ENCODE measurements around the gene STEAP3.

The STEAP3 gene

GRCh38 chr2:119221609-119222008, 2.0 kb upstream of the STEAP3 start:
- TF ChIP-seq JUND (IDR thresholded peaks at IDR 0.05; ENCODE audit: low read depth) = no peak
- DNase-seq (ENCODE audit: low read depth in 1 of 2, low spot score in 1 of 2) = no peak
- in situ Hi-C loops (cut with HindIII; ENCODE audit: low pct_unique_long_range_greater_than_20kb, low sequenced_read_pairs) = no loop called here

GRCh38 chr2:119222213-119222612, 1.4 kb upstream of the STEAP3 start:
- no peak for DNase-seq (ENCODE audit: low read depth in 1 of 2, low spot score in 1 of 2)
- in situ Hi-C loops (cut with HindIII; ENCODE audit: low pct_unique_long_range_greater_than_20kb, low sequenced_read_pairs) = no loop called here
- no peak for TF ChIP-seq JUND (IDR thresholded peaks at IDR 0.05; ENCODE audit: low read depth)

GRCh38 chr2:119222863-119223520, 642 bp upstream of the STEAP3 start:
- in situ Hi-C loops (cut with HindIII; ENCODE audit: low pct_unique_long_range_greater_than_20kb, low sequenced_read_pairs) = no loop called here
- no peak for DNase-seq (ENCODE audit: low read depth in 1 of 2, low spot score in 1 of 2)
- no peak for TF ChIP-seq JUND (IDR thresholded peaks at IDR 0.05; ENCODE audit: low read depth)

GRCh38 chr2:119224391-119225104, 914 bp downstream of the STEAP3 start:
- DNase-seq (ENCODE audit: low read depth in 1 of 2, low spot score in 1 of 2) = no peak
- in situ Hi-C loops (cut with HindIII; ENCODE audit: low pct_unique_long_range_greater_than_20kb, low sequenced_read_pairs) = no loop called here
- TF ChIP-seq JUND (IDR thresholded peaks at IDR 0.05; ENCODE audit: low read depth) = no peak

- in situ Hi-C loops (cut with HindIII; ENCODE audit: low pct_unique_long_range_greater_than_20kb, low sequenced_read_pairs) = no loop called here
- no peak for TF ChIP-seq JUND (IDR thresholded peaks at IDR 0.05; ENCODE audit: low read depth)
- no peak for DNase-seq (ENCODE audit: low read depth in 1 of 2, low spot score in 1 of 2)
Measured at GRCh38 chr2:119225105-119225865, 1.7 kb downstream of the STEAP3 start.

- no peak for TF ChIP-seq JUND (IDR thresholded peaks at IDR 0.05; ENCODE audit: low read depth)
- no peak for DNase-seq (ENCODE audit: low read depth in 1 of 2, low spot score in 1 of 2)
- in situ Hi-C loops (cut with HindIII; ENCODE audit: low pct_unique_long_range_greater_than_20kb, low sequenced_read_pairs) = no loop called here
Measured at GRCh38 chr2:119225926-119226325, 2.3 kb downstream of the STEAP3 start.

- in situ Hi-C loops (cut with HindIII; ENCODE audit: low pct_unique_long_range_greater_than_20kb, low sequenced_read_pairs) = no loop called here
- no peak for DNase-seq (ENCODE audit: low read depth in 1 of 2, low spot score in 1 of 2)
- no peak for TF ChIP-seq JUND (IDR thresholded peaks at IDR 0.05; ENCODE audit: low read depth)
Measured at GRCh38 chr2:119227346-119227745, 3.7 kb downstream of the STEAP3 start.

GRCh38 chr2:119228136-119228535, 4.5 kb downstream of the STEAP3 start:
- in situ Hi-C loops (cut with HindIII; ENCODE audit: low pct_unique_long_range_greater_than_20kb, low sequenced_read_pairs) = no loop called here
- no peak for DNase-seq (ENCODE audit: low read depth in 1 of 2, low spot score in 1 of 2)

GRCh38 chr2:119228964-119229363, 5.3 kb downstream of the STEAP3 start:
- in situ Hi-C loops (cut with HindIII; ENCODE audit: low pct_unique_long_range_greater_than_20kb, low sequenced_read_pairs) = no loop called here
- no peak for TF ChIP-seq JUND (IDR thresholded peaks at IDR 0.05; ENCODE audit: low read depth)
- no peak for DNase-seq (ENCODE audit: low read depth in 1 of 2, low spot score in 1 of 2)

More at GRCh38 chr2:119228136-119228535, 4.5 kb downstream of the STEAP3 start:
- no peak for TF ChIP-seq JUND (IDR thresholded peaks at IDR 0.05; ENCODE audit: low read depth)

- DNase-seq (ENCODE audit: low read depth in 1 of 2, low spot score in 1 of 2) = no peak
- in situ Hi-C loops (cut with HindIII; ENCODE audit: low pct_unique_long_range_greater_than_20kb, low sequenced_read_pairs) = no loop called here
- TF ChIP-seq JUND (IDR thresholded peaks at IDR 0.05; ENCODE audit: low read depth) = no peak
Measured at GRCh38 chr2:119229716-119230115, 6.1 kb downstream of the STEAP3 start.

- in situ Hi-C loops (cut with HindIII; ENCODE audit: low pct_unique_long_range_greater_than_20kb, low sequenced_read_pairs) = no loop called here
- DNase-seq (ENCODE audit: low read depth in 1 of 2, low spot score in 1 of 2) = no peak
- TF ChIP-seq JUND (IDR thresholded peaks at IDR 0.05; ENCODE audit: low read depth) = no peak
Measured at GRCh38 chr2:119230219-119231185, 6.9 kb downstream of the STEAP3 start.
